NCI-H1048 (cell line): ENCODE results near the gene ZNF135.

Source experiments
- DNase-seq: peaks from one replicate; lab custom pipeline; 2025; lab: John Stamatoyannopoulos, UW

The ZNF135 gene

GRCh38 chr19:58059003-58059670 lies at the start of gene ZNF135:
Gene ZNF135 (plus strand): TSS chr19:58059282. CDS start chr19:58060003, 721 bp downstream.
- DNase-seq: no peak

- DNase-seq: no peak
Measured at GRCh38 chr19:58009301-58009665, 49.8 kb upstream of the ZNF135 start.

GRCh38 chr19:58009666-58010301 lies 49.3 kb upstream of the ZNF135 start:
- no peak for DNase-seq

GRCh38 chr19:58010507-58010906 lies 48.6 kb upstream of the ZNF135 start:
- DNase-seq: no peak

GRCh38 chr19:58014141-58014540 lies 44.9 kb upstream of the ZNF135 start:
- no peak for DNase-seq

DNA sequence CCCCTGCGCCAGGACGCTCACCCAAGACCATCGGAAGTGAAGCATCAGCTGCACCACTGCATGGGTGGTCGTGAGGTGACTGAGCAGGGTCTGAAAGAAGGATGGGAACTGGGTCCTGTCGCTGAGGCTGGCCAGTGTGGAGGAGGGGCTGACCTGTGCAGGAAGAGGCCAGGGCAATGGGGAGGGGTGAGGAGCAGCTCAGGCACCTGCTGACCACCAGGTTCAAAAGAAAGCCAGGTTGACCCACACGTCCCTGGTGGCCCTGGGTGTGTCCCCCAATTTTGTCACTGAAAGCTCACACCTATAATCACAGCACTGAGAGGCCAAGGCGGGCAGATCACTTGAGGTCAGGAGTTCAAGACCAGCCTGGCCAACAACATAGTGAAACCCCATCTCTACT lies 39.0 kb upstream of the ZNF135 start:
- DNase-seq: no peak

DNA sequence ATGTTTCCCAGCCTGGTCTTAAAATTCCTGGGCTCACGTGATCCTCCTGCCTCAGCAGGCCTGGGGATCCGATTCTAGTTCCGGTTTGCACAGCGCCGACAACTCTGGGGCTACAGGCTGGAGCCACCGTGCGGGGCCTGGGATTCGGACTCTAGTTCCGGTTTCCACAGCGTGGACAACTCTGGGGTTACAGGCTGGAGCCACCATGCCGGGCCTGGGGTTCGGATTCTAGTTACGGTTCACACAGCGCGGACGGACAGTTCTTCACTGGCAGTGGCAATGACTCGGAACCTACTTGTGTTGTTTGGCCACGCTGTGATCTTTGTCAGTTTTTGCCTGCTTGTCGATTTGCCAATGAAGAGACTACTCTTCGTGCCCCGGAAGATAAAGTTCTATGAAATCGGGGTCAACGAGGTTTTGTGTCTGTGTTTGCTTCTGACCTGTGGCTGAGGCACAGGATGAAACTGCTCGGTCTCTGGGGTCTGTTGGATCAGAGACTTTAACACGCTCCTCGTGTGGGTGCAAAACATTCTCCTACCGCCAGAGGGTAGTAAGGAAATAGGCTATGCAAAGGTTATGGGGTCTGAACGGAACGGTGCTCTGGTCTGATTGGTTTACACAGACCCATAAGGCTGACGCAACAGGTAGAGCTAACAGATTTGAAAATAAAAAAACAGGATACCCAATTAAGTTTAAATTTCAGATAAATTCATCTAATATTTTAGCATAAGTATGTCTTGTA lies 37.4 kb upstream of the ZNF135 start:
- DNase-seq: peak; percentile 70

GRCh38 chr19:58022283-58022660 lies 36.8 kb upstream of the ZNF135 start:
- no peak for DNase-seq

GRCh38 chr19:58024661-58025060 lies 34.4 kb upstream of the ZNF135 start:
- DNase-seq: no peak

- peak; percentile 91 for DNase-seq
Measured at GRCh38 chr19:58033741-58034476, 25.2 kb upstream of the ZNF135 start, which contains the start of gene ZSCAN1. Gene ZSCAN1 (plus strand): TSS chr19:58034025. CDS start chr19:58037837, 3,812 bp downstream.

- DNase-seq: no peak
Measured at GRCh38 chr19:58034477-58034793, 24.6 kb upstream of the ZNF135 start.

- DNase-seq: no peak
Measured at GRCh38 chr19:58035863-58036262, 23.2 kb upstream of the ZNF135 start.

GRCh38 chr19:58037927-58038687 lies 21.0 kb upstream of the ZNF135 start:
- no peak for DNase-seq

GRCh38 chr19:58038688-58039204 lies 20.3 kb upstream of the ZNF135 start:
- DNase-seq: no peak

- DNase-seq: no peak
Measured at GRCh38 chr19:58040751-58041525, 18.1 kb upstream of the ZNF135 start.

DNA sequence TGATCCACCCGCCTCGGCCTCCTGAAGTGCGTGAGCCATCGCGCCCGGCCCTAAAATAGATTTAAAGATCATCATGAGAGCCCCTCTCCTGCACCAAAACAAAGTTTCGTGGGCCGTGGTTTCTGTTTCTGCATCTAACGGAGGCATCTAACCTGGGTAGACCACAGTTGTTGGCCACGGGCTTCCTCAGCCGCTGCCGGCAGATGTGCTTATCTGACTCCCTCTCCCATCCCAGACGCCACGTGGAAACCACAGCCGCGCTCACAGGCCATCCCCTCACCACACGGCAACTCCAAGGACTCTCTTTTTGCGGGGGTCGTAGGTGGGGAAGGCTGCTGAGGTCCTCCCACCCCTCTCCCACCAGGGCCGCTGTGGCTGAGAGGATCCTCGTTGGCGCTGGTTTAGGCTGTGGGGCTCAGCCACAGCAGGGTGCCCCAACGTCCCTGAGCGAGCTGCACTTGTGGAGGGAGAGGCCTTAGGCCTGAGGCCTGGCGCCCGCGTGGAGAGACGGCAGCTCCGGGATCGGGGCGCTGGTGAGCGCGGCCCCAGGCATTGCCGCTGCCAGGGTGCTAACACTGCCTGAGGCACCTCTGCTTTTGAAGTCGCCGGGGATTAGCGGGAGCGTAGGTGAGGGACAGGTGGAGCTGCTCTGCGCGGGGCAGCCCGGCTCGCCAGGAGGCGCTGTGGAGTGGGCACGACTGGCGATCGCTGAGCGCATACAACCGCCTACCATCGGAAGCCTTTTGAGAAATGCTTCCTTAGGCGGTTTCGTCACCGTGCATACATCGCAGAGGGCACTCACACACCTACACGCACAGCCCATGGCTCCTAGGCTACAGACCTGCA lies 16.4 kb upstream of the ZNF135 start:
- no peak for DNase-seq

DNA sequence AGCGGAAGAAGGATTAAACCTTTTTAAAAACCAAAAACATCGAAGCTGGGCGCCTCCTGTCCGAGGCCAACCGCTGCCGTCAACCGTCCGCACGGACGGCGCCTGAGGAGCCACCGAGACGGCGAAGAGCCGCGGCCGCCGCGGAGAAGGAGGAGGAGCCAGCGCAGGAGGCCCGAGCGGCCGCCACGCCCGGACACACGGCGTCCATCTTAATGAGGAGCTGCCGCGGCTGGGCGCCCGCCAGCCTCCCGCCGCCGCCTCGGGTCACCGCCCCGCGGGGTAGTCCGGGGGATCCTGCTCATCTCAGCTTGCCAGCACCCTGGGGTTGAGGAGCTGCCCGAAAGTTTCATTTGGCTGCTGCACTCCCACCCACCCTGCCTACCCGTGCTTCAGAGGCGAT lies 14.7 kb upstream of the ZNF135 start:
- no peak for DNase-seq

DNA sequence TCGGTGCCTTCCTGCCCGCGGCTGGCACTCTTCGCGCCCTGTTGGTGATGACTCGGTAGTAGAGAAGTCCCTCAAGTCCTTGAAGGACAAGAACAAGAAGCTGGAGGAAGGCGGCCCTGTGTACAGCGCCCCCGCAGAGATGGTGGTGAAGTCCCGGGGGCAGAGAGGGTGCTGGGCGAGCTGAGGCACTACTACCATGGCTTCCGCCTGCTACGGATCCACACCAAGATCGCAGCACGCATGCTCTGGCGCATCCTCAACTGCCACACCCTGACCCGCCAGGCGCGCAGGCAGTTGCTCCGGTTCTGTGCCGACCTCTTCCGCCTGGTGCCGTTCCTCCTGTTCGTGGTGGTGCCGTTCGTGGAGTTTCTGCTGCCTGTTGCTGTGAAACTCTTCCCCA lies 14.2 kb upstream of the ZNF135 start:
- DNase-seq: no peak

- DNase-seq: no peak
Measured at GRCh38 chr19:58045411-58046050, 13.6 kb upstream of the ZNF135 start.
